ENCODE measurements around the gene HSF2BP. TPM values are rescaled to one million over a fixed set of nuclear protein-coding genes. Genes with fewer than 3 reads are reported as not detected.

The HSF2BP gene
- total RNA-seq, 1 donor from 2014 or later = 0.12 TPM

- H3K4me3 ChIP-seq (ENCODE audit: low read depth, low read length) = no peak overlapping the region
Observed at GRCh38 chr21:43609501-43610340, 49.6 kb downstream of the HSF2BP start.

GRCh38 chr21:43608664-43609063, 50.6 kb downstream of the HSF2BP start:
- no peak for TF ChIP-seq CTCF (conservative IDR thresholded peaks at IDR 0.05; ENCODE audit: low read depth, low read length)
- H3K4me3 ChIP-seq (ENCODE audit: low read depth, low read length) = no peak overlapping the region
- DNase-seq (ENCODE audit: low read depth) = no peak

More at GRCh38 chr21:43609501-43610340, 49.6 kb downstream of the HSF2BP start:
- no peak for TF ChIP-seq CTCF (conservative IDR thresholded peaks at IDR 0.05; ENCODE audit: low read depth, low read length)
- peak; percentile 72 for DNase-seq (ENCODE audit: low read depth)

DNA sequence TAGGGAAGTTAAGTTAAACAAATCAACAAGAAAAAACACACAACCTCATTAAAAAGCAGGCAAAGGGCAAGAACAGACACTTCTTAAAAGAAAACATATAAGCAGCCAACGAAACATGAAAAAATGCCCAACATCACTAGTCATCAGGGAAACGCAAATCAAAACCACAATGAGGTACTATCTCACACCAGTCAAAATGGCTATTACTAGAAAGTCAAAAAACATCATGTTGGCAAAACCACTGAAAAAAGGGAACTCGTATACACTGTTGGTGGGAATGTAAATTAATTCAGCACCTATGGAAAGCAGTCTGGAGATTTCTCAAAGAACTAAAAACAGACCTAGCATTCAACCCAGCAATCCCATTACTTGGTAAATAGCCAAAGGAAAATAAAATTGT, 51.1 kb downstream of the HSF2BP start:
- no peak for DNase-seq (ENCODE audit: low read depth)
- H3K4me3 ChIP-seq (ENCODE audit: low read depth, low read length) = no peak overlapping the region
- TF ChIP-seq CTCF (conservative IDR thresholded peaks at IDR 0.05; ENCODE audit: low read depth, low read length) = no peak

- no peak for DNase-seq (ENCODE audit: low read depth)
- no peak for TF ChIP-seq CTCF (conservative IDR thresholded peaks at IDR 0.05; ENCODE audit: low read depth, low read length)
Observed at GRCh38 chr21:43605320-43606215, 53.7 kb downstream of the HSF2BP start.

GRCh38 chr21:43604505-43605204, 54.6 kb downstream of the HSF2BP start:
- H3K4me3 ChIP-seq (ENCODE audit: low read depth, low read length) = no peak overlapping the region
- TF ChIP-seq CTCF (conservative IDR thresholded peaks at IDR 0.05; ENCODE audit: low read depth, low read length) = no peak
- no peak for DNase-seq (ENCODE audit: low read depth)

More at GRCh38 chr21:43605320-43606215, 53.7 kb downstream of the HSF2BP start:
- H3K4me3 ChIP-seq (ENCODE audit: low read depth, low read length) = no peak overlapping the region

GRCh38 chr21:43603641-43604504, 55.4 kb downstream of the HSF2BP start:
- H3K4me3 ChIP-seq (ENCODE audit: low read depth, low read length) = no peak overlapping the region
- DNase-seq (ENCODE audit: low read depth) = no peak
- TF ChIP-seq CTCF (conservative IDR thresholded peaks at IDR 0.05; ENCODE audit: low read depth, low read length) = no peak
